CD14-positive monocyte (primary cell): ENCODE measurements around the gene PIP4K2B. TPM values are rescaled to one million over a fixed set of nuclear protein-coding genes. Genes with fewer than 3 reads are reported as not detected.

ENCODE experiments used
- DNase-seq, 3 donors: peaks; one replicate each; pipeline ENCODE4 v3.0.0-alpha.2; 2011 to 2022
- H2AFZ ChIP-seq: 2 replicates; pipeline ENCODE4 v1.6.0; 2012; ENCODE audit warnings: mild to moderate bottlenecking, low read depth, low read length, inconsistent platforms; ENCODE audit not compliant: insufficient read depth, poor library complexity, severe bottlenecking
- H3K27ac ChIP-seq, 2 donors: 1 replicate in 1 of 2; 2 replicates in 1 of 2; pipeline ENCODE4 v1.5.1; 2012 to 2013; ENCODE audit warnings: low read length in 2 of 2, control low read depth in 1 of 2, inconsistent platforms in 1 of 2, low read depth in 1 of 2, mild to moderate bottlenecking in 1 of 2
- H3K27me3 ChIP-seq, 2 donors: one replicate each; pipeline versions ENCODE4 v1.6.0 to v1.6.1; 2011 to 2013; ENCODE audit warnings: low read length in 2 of 2; ENCODE audit not compliant: control insufficient read depth in 2 of 2, insufficient read depth in 2 of 2
- H3K36me3 ChIP-seq, 2 donors: replicated peaks in 1 of 2; 1 replicate in 1 of 2; 2 replicates in 1 of 2; pipeline versions ENCODE4 v1.5.1 to v1.6.1; 2012 to 2013; ENCODE audit warnings: low read length in 2 of 2, control low read depth in 1 of 2, inconsistent platforms in 1 of 2, mild to moderate bottlenecking in 1 of 2; ENCODE audit not compliant: insufficient read depth in 2 of 2, control insufficient read depth in 1 of 2
- H3K4me1 ChIP-seq, 2 donors: 1 replicate in 1 of 2; 2 replicates in 1 of 2; pipeline versions ENCODE4 v1.5.1 to v1.6.1; 2012 to 2013; ENCODE audit warnings: low read length in 2 of 2, control low read depth in 1 of 2, inconsistent platforms in 1 of 2, mild to moderate bottlenecking in 1 of 2, moderate library complexity in 1 of 2; ENCODE audit not compliant: insufficient read depth in 2 of 2, control insufficient read depth in 1 of 2
- H3K4me2 ChIP-seq: replicated peaks from 2 replicates; pipeline ENCODE3; 2012; ENCODE audit warnings: low read length, moderate library complexity, mild to moderate bottlenecking; ENCODE audit not compliant: poor library complexity, severe bottlenecking; ENCODE audit errors: extremely low read depth
- H3K4me3 ChIP-seq, 3 experiments: fragments of 200-600 bp in 1 of 3; sonication (generic) in 1 of 3; replicated peaks in 1 of 3; 1 replicate in 2 of 3; 2 replicates in 1 of 3; pipeline ENCODE4 v1.5.1; 2011 to 2013; ENCODE audit warnings: low read length in 3 of 3, mild to moderate bottlenecking in 3 of 3, control low read depth in 2 of 3, low read depth in 2 of 3, inconsistent platforms in 1 of 3, moderate library complexity in 1 of 3
- H3K79me2 ChIP-seq: 2 replicates; pipeline ENCODE4 v1.6.0; 2012; ENCODE audit warnings: mild to moderate bottlenecking, control low read depth, inconsistent platforms, low read length, moderate library complexity; ENCODE audit not compliant: insufficient read depth
- H3K9ac ChIP-seq: 2 replicates; pipeline ENCODE4 v1.6.0; 2017; ENCODE audit warnings: low read length, mild to moderate bottlenecking; ENCODE audit not compliant: insufficient read depth, poor library complexity, severe bottlenecking
- H3K9me3 ChIP-seq, 2 donors: replicated peaks in 1 of 2; 1 replicate in 1 of 2; 2 replicates in 1 of 2; pipeline versions ENCODE4 v1.5.1 to v1.6.1; 2012 to 2013; ENCODE audit warnings: low read length in 2 of 2, control low read depth in 1 of 2; ENCODE audit not compliant: control insufficient read depth in 1 of 2, insufficient read depth in 1 of 2
- H4K20me1 ChIP-seq: 2 replicates; pipeline ENCODE4 v1.6.0; 2012; ENCODE audit warnings: mild to moderate bottlenecking, low read length, control low read depth, moderate library complexity; ENCODE audit not compliant: insufficient read depth
- H3K27ac Mint-ChIP-seq, 7 donors: one replicate each; pipeline ENCODE4 v1.8.0; 2020; ENCODE audit warnings: mild to moderate bottlenecking in 7 of 7, mixed read lengths in 7 of 7, moderate library complexity in 6 of 7, inconsistent platforms in 2 of 7
- H3K27me3 Mint-ChIP-seq, 3 donors: one replicate each; pipeline ENCODE4 v1.8.0; 2021 to 2022; ENCODE audit warnings: low read depth in 3 of 3, mild to moderate bottlenecking in 3 of 3, mixed read lengths in 3 of 3, moderate library complexity in 3 of 3, inconsistent platforms in 1 of 3
- H3K36me3 Mint-ChIP-seq, 2 donors: one replicate each; pipeline ENCODE4 v1.8.0; 2020; ENCODE audit warnings: mixed read lengths in 2 of 2, inconsistent platforms in 1 of 2, mild to moderate bottlenecking in 1 of 2
- H3K4me1 Mint-ChIP-seq: one replicate; pipeline ENCODE4 v1.8.0; 2020; ENCODE audit warnings: mild to moderate bottlenecking, mixed read lengths
- H3K4me3 Mint-ChIP-seq, 2 donors: one replicate each; pipeline ENCODE4 v1.8.0; 2020; ENCODE audit warnings: mild to moderate bottlenecking in 2 of 2, mixed read lengths in 2 of 2, moderate library complexity in 1 of 2
- H3K9me3 Mint-ChIP-seq, 7 donors: one replicate each; pipeline ENCODE4 v1.8.0; 2020 to 2022; ENCODE audit warnings: mixed read lengths in 7 of 7, mild to moderate bottlenecking in 6 of 7, moderate library complexity in 6 of 7, inconsistent platforms in 2 of 7
- CTCF ChIP-seq: fragments of 200-600 bp; IDR thresholded peaks from one replicate; pipeline ENCODE4 v1.8.0; 2022; ENCODE audit warnings: antibody characterized with exemption, mild to moderate bottlenecking
- WGBS: methylation state at CpG from one replicate; pipeline ENCODE4 v1.1.5; 2013; ENCODE audit warnings: missing lambda C conversion rate; ENCODE audit not compliant: insufficient coverage; 5-methylcytosine and 5-hydroxymethylcytosine counted together
- intact Hi-C, 2 donors: fragments of 100-400 bp; cut with micrococcal nuclease; formaldehyde crosslinking; loops; one replicate each; pipeline versions ENCODE4 v1.15.0 to v1.15.1; 2023
- polyA plus RNA-seq, 3 donors: library from polyadenylated mRNA; depleted of rRNA in 1 of 3; unstranded in 2 of 3; stranded (reverse) in 1 of 3; fragments of 300-500 nt in 2 of 3; fragments of >200 nt in 1 of 3; fragmentation: Illumina TruSeq in 2 of 3; gene quantifications; 1 replicate in 2 of 3; 2 replicates in 1 of 3; pipeline ENCODE4 v1.2.3, GENCODE V29; 2012 to 2021

PIP4K2B gene
- polyA plus RNA-seq, 3 donors = 4.4 to 20.2 (median 4.6) TPM

- Histone ChIP-seq H3K9ac (peak overlapping the region; percentile 56), H3K79me2 (peaks cover 25% of the 10 kb centered on the region), H3K27me3 (peaks cover 21 to 55% of the 10 kb centered on the region in 2 donors)
Observed at GRCh38 chr17:38750044-38750311, 49.4 kb downstream of the PIP4K2B start.

More at GRCh38 chr17:38750044-38750311, 49.4 kb downstream of the PIP4K2B start:
- Histone ChIP-seq H2AFZ (peak overlapping the region; percentile 84), H3K4me2 (peak overlapping the region; percentile 94), H3K9me3 (no peaks in the 10 kb centered on the region), H3K27ac (no peak overlapping the region), H3K4me1 (peaks cover 65 to 75% of the 10 kb centered on the region in 2 donors), H3K4me3 (peak overlapping the region; percentile 56 to 98 (median 63)), H4K20me1 (peaks cover 13% of the 10 kb centered on the region), H3K36me3 (peaks cover 7 to 8% of the 10 kb centered on the region in 2 donors)
- H3K4me1 Mint-ChIP-seq = peaks cover 65% of the 10 kb centered on the region
- DNase-seq = no peak
- peak overlapping the region; percentile 86 to 98 for H3K4me3 Mint-ChIP-seq
- intact Hi-C loops = loop anchor here (5.0 to 10.0 kb wide), 2 partner anchors 55 to 73 kb away; no protein-coding TSS in a partner anchor
- H3K9me3 Mint-ChIP-seq = peaks cover 0 to 21% (median 4%) of the 10 kb centered on the region in 7 donors
- H3K27me3 Mint-ChIP-seq = peaks cover 46 to 62% (median 51%) of the 10 kb centered on the region in 3 donors
- peak overlapping the region in 3 of 7 donors; percentile 28 to 59 (median 43) for H3K27ac Mint-ChIP-seq
- WGBS = 5% methylated on average over 7 of the region's 12 CpGs
- H3K36me3 Mint-ChIP-seq = peaks cover 14 to 18% of the 10 kb centered on the region in 2 donors
- no peak for TF ChIP-seq CTCF
